ENCODE data around the gene NR1I3.
A peak's percentile ranks its signal among the peaks of the same experiment; 100 is the strongest.
"Not testable (repeated sequence)": the region's sequence is repeated elsewhere in the genome, so short reads cannot be mapped to it uniquely, and the experiment has no call there.

The NR1I3 gene, protein sequence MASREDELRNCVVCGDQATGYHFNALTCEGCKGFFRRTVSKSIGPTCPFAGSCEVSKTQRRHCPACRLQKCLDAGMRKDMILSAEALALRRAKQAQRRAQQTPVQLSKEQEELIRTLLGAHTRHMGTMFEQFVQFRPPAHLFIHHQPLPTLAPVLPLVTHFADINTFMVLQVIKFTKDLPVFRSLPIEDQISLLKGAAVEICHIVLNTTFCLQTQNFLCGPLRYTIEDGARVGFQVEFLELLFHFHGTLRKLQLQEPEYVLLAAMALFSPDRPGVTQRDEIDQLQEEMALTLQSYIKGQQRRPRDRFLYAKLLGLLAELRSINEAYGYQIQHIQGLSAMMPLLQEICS

DNA sequence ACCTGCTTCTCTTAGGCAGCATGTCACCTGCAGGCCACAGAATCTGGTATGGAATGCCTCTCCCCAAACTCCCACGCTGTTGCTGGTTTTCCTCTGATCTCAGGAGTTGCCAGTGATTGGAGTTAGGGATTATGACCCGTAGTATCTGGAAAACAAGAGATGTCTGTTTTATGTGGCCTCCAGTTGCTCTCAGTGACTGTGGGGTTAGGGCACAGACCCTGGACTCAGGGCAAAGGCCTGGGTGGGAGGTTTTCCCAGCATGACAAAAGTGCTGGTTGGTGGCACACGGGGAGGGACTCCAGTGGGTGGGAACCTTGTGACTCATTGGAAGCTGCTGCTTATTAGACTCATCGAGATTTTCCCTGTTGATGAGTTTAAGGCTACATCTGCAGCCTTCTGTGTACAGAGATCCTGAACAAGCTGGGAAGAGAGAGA is at the start of gene NR1I3:
Gene NR1I3 (minus strand): TSS at position 165 of the 435 bp plus-strand sequence. CDS start 1,638 bp downstream, outside the sequence.
- DNase-seq (ENCODE audit: low read depth) = no peak

DNA sequence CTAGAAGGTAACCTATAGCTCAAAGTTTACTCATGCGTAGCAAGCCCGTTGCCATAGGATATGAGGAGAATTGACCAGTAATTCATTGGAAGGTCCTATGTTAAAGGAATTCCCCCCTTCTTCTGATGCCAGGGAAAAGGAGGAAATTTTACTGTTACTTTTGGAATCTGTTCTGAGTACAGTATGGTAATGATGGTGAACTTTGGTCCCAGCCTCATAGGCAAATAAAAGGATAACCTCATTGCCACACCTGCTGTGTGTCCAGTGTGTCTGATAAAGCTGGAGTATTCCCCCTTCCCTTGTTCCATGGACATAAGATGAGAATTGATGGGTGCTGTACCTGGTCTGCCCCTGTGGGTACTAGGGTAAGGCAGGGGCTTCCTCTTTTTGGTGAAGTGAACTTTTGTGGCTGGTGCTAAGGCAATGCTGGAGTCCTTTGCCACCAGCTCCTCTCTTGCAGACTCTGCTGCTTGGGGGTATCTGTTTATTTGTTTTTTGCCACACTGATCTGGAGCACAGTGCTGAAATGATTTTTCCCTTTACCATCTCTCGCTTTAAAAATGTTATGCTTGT is 49.6 kb upstream of the NR1I3 start:
- DNase-seq (ENCODE audit: low read depth) = no peak

DNA sequence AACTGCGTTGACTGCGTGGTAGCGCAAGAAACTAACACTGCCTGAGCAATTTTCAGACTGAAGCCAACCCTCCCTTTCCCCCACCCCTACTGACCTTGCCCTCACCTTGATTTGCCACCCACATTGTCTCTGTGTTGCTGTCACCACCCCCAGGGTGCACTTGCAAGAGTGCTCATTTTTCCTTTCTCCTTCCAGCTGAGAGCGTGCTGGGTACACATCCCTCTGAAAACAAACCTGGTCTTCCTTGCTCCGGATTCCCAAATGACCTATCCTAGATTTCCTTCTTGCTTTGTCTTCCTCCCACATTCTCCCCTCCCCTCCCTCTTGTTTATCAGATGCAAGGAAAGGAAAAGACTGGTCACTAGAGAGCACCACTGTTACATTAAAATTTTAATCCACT is 47.5 kb upstream of the NR1I3 start:
- no peak for DNase-seq (ENCODE audit: low read depth)

DNA sequence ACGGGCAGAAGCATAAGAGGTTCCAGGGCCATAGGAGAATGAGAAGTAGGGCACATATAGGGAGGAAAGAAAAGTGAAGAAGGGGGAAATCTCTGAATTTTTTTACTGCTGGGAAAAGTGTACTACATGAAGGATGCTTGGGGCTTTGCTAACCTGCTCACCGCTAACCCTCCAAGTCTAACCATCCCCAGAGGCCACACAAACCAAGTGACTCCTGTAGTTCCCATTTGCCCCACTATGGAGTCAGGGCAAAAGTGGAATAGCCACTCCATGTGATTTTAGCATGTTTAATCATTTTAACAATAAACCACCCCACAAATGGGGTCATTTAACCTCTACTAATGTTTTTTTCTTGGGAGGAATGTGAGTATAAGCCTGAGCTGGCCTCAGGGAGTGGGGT is 47.1 kb upstream of the NR1I3 start:
- DNase-seq (ENCODE audit: low read depth) = no peak

DNA sequence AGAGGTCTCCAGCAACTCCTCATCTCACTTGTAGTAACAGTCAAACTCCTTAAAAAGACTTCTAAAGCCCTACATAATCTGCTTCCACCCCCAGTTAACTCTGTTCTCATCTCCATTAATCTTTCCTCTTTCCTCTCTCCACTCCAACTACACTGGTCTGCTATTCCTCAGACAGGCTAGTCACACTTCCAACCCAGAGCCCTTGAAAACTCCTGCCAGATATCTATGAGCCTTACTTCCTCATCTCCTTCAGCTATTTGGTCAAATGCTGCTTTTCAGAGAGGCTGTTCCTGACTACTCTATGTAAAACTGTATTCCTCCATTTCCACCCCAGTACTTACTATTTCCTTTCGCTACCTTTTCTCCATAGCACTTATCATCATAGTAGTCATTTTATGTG is 45.0 kb upstream of the NR1I3 start:
- DNase-seq (ENCODE audit: low read depth) = no peak

DNA sequence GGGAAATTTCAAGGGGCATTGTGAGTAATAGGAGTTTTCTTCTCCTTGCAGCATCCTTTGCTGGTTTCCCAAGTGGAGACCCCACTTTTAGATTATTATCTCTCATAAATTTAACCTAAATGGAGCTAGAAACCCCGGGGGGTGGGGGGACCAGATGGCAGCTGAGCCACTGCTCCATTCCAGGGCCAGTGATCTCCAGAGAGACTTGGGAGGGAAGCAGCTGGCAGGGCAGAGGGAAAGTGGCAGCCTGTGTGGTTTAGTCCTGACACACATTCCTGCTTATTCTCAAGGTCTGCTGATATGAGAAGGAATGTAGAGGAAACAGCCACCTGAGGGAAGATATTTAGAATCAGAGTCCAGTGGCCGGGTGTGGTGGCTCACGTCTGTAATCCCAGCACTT is 36.9 kb upstream of the NR1I3 start:
- no peak for DNase-seq (ENCODE audit: low read depth)

DNA sequence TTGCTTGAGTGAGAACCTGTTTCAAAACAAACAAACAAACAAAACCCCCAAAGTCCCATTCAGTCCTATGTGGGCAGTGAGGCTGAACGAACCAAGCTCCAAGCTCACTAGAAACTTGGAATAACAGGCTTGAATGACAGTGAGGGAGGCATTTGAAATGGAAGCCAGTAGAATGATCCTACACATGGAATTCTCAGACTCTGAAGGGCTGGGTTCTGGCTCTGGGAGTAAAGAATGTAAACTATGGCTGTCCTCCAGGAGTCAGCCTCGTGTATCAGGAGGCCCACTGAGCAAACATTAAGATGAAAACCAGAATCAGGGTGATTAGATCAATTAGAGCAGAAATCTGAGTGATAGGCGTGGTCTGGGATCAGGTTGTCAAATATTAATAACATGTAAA is 35.4 kb upstream of the NR1I3 start:
- no peak for DNase-seq (ENCODE audit: low read depth)

DNA sequence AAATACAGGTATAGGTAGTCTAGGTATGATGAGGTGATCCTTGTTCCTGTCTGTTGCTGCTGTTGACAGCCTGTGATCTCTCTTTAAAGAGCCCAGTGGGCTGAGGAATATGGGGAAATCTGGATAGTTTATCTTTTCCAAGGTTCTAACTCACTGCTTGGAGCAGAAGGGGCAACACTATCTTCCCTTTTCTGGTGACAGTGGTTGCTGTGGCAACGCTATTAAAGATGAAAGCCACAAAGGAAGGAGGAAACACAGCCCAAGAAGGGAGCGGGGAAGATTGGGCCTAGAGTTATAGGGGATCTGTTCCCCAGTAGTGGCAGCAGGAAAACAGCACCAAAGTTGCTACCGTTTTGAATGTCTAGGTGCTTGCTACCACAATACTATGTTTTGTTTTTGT is 29.3 kb upstream of the NR1I3 start:
- no peak for DNase-seq (ENCODE audit: low read depth)

DNA sequence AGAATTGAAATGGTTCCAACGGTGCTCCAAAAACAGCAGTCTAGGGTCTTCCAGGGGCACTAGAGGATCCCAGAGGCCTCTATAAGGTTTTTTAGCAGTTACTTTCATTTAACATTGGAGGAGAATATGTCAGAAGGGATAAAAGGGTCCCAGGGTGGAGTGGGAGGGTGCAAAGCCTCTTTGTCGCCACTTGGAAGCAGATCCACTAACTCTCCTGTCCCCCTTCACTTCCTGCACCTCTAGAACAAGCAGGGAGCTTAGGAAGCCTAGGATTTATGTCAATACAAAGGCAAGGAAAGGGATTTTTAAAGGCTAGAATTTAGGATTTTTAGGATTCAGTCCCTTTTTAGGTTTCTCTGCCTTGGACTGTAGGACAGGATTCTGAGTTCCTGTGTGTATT is 28.8 kb upstream of the NR1I3 start:
- no peak for DNase-seq (ENCODE audit: low read depth)

DNA sequence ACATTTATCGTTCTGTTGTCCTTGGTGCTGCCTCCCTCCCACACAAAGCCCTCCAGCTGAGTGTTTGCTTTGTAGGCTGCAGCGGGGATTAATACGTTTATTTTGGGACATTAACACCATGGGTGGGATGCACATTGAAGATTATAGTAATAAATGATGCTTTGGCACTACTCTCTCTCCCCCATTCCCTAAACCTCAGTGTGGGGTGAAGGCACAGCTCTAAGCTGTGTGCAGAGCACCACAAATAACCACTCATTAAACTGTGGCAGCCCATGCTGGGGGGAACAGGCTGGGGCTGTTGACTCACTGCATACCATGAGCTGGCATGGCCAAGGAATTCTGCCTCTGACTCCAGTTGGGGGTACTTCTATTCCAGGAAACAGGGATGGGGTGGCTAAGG is 28.2 kb upstream of the NR1I3 start:
- DNase-seq (ENCODE audit: low read depth) = peak; percentile 11

DNA sequence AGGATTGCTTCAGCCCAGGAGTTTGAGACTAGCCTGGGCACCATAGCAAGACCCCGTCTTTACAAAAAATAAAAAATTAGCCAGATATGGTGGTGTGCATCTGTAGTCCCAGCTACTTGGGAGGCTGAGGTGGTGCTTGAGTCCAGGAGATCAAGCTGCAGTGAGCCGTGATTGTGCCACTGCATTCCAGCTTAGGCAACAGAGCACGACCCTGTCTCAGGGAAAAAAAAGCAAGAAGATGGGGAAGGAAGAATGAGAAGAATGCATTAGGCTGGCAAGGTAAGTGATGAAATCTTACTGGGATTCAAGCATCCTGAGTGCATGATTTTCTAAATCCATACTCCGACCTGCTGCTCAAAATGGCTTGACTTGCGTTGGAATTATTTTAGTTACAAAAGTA is 27.3 kb upstream of the NR1I3 start:
- peak; percentile 18 for DNase-seq (ENCODE audit: low read depth)

DNA sequence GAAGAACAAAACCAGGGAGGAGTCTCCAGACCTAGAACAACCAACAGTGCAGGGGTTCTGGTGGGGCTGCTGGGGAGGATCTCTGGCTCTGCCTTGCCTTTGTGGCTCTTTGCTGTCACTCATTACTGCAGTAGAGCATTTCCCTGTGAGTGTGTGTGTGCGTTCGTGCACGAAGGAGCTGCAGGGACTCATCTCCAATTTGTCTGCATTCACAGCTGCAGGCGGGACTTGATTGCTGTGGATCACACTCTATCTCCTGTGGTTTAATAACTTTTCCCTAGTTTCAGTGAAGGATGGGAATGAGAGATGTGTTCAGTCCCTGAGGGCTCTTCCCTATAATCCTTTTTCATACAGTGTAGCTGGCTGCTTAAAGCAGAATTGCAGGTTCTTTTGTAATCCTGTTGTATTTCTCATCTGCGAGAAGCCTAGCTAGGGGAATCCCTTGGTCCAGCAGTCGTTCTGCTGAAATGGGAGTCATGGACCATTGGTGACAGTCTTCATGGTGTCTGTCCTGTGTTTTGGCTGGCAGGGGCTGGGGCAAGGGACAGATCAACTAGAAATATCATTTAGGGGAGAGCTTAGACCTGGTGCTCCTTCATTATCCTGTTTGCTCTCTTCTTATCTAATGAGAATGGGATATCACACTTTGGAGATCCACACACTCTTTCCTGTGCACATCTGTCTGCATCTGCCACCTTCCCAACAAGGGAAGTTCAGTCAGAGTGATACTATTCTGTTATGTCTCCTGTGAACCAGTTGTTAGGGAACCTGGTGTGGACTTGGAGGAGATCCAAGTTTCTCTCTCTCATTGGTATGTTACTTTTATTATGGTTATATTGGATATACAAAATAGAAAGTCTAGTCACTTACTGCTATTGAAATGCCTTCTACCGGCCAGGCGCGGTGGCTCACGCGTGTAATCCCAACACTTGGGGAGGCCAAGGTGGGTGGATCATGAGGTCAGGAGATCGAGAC is 23.5 kb upstream of the NR1I3 start:
- no peak for DNase-seq (ENCODE audit: low read depth)

DNA sequence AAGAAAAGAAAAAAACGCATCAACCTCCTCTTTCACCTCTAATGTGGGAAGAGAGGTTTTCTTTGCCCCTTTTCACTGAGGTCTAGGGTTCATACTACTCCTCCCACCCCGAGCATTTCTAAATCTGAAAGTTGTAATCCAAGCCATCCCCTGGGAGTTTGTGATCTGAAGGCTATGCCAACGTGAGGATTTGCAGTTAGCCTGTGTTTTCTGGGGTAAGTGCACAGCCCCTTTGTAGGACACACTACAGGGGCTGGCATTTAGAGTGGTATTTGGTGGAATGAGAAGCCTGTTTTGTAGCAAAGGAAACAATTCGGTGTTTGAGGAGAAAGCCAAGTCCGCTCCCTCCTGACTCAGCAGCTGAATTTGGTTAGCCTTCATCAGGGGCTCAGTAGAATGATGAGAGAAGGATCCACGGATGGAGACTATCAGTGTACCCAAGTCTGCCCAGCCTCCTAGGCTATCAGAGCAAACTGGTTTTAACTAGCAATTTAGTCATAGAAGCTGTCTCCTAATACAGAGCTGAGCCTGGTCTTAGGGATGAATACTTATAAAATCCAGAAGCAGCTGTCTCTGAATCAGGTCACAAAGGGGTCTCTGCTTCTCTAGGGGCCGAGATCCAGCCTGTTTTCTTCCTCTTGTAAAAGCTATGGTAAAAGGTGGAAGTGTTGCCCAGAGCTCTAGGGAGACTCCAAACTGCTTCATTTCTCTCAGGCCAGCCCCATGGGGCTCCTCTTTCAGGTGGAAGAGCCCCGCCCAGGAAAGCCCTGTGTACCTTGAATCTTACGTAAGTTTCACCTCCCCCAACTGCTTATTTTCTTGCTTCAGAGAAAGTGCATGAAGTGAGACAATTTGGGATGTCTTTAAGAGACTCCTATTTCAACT is 22.6 kb upstream of the NR1I3 start:
- no peak for DNase-seq (ENCODE audit: low read depth)

DNA sequence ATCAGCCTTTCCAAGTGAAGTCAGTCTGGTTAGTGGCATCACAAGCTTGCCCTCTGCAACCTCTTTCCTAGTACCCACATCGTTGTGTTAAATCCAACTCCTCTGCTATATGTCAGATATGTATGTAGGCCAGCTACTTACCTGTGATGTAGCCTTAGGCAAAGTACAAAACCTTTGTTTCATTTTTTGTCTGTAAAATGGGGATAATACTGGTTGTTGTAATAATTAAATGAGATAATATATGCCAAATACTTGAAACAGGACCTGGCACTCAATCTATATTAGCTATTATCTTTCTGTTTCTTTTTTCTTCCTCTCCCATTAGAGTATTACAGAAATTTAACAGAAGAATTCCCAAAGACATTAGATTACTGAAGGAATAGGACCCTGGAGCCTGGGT is 21.8 kb upstream of the NR1I3 start:
- no peak for DNase-seq (ENCODE audit: low read depth)

DNA sequence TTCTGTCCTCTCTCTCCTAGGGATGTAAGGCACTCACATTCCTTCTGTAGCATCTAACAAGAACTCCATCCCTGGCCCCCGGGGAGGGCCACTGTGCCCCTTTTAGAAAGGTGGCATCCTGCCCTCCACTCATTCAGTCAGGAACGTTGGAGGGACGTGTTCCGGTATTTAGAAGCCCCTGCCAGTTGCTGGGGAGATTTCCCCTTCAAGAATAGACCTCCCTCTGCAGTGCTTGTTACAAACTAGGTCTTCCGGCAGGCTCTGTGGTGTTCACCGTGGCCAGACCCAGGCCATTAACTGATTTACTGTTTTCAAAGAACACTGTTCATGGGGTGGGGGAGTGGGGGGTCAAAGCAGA is 21.3 kb upstream of the NR1I3 start:
- DNase-seq (ENCODE audit: low read depth) = no peak

DNA sequence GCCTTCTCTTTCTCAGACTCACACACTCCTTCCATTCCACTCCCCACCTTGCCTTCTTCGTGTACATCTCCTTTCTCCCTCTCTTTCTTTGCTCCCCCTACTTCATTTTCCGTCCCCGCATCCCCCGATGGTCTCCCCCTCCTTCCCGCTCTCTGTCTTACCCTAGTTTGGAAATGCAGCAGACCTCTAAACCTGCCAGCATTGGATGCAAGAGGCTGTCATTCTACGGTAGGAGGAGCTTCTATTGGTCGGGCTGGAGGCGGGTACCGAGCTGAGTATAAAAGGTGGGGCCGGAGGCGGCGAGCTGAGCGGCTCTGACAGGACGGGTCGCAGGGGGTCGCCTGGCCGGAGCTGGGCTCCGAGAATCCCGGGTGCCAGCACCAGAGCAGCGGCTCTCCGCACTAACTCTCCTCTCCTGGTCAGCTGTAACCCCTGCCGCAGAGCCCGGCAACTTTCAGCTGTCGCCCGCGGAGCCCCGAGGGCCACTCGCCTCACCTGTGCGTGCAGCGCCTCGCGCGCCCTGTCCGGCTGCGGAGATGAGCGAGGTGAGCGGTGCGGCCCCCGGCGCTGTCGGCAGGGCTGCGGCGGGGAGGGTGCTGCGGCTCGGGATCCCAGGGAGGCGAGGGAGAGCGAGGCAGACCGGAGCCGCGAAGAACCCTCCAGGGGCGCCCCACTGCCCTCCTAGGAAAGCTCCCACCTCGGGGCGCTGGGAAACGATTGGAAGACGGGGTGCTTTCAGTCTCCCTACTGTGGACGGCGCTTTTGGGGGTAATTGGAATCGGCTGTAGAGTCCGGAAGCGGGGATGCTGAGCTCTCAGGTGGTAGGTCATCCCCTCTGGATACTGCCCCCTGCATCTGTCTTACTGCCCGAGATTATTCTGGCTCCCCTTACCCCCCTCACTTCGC is 20.7 kb upstream of the NR1I3 start, which contains the start of gene PCP4L1:
Gene PCP4L1 (plus strand): TSS at position 307 of the 906 bp plus-strand sequence. CDS start 230 bp downstream, at position 537.
- DNase-seq (ENCODE audit: low read depth) = peak; percentile 58

DNA sequence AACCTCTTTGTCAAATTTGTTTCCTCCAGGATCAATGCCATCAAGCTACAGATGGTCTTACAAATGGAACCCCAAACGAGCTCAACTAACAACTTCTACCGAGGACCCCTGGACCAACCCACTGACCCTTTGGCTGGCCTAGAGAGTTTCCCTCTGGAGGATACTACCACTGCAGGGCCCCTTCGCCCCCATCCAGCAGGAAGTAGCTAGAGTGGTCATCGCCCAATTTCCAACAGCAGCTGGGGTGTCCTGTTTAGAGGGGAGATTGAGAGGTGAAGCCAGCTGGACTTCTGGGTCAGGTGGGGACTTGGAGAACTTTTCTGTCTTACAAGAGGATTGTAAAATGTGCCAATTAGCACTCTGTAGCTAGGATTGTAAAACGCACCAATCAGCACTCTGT is 19.1 kb upstream of the NR1I3 start:
- DNase-seq (ENCODE audit: low read depth) = not testable (repeated sequence)

DNA sequence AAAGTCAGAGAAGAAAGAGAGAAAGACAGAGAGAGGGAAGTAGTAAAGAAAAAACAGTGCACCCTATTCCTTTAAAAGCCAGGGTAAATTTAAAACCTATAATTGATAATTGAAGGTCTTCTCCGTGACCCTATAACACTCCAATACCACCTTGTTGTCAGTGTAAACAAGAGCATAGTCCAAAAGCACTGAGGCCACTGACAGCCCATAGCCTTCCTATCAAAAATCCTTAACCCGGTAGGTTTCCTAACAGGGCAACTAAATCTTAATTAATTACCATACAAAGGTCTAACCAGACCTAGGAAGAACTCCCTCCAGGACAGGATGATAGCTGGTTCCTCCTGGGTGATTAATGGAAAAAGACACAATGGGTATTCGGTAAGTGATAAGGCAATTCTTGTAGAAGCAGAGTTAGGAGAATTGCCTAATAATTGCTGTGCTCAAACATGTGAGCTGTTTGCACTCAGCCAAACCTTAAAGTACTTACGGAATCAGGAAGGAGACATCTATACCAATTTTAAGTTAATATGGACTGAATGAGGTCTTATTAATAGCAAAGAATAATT is 18.0 kb upstream of the NR1I3 start:
- DNase-seq (ENCODE audit: low read depth) = not testable (repeated sequence)

DNA sequence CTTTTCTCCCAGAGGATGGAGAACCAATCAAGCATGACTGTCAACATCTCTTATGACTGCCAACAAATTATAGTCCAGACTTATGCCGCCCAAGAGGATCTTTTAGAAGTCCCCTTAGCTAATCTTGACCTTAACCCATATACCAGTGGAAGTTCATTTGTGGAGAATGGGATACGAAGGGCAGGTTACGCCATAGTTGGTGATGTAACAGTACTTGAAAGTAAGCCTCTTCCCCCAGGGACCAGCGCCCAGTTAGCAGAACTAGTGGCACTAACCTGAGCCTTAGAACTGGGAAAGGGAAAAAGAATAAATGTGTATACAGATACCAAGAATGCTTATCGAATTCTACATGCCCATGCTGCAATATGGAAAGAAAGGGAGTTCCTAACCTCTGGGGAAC is 17.3 kb upstream of the NR1I3 start:
- not testable (repeated sequence) for DNase-seq (ENCODE audit: low read depth)

DNA sequence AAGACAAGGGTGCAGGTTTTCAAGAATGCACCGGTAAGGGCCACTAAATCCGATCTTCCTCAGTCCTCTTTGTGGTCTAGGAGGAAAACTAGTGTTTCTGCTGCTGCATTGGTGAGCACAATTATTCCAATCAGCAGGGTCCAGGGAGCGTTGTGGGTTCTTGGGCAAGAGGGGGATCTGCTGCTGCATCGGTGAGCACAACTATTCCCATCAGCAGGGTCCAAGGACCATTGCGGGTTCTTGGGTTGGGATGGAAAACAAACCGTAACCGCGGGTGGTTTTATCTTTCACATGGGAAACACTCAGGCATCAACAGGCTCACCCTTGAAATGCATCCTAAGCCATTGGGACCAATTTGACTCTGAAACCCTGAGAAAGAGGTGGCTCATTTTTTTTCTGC is 13.6 kb upstream of the NR1I3 start:
- no peak for DNase-seq (ENCODE audit: low read depth)

Measured in amniotic epithelial cell (primary cell).